Nephron progenitor cell (in vitro differentiated cells): ENCODE data around the gene TMX3.

Experiments
- DNase-seq: peaks from one replicate; pipeline ENCODE4 v3.0.0; 2021
- H3K27ac Mint-ChIP-seq: 2 replicates; pipeline ENCODE4 v1.8.0; 2021; ENCODE audit warnings: mild to moderate bottlenecking, moderate library complexity, mixed read lengths
- H3K27me3 Mint-ChIP-seq: 2 replicates; pipeline ENCODE4 v1.8.0; 2021; ENCODE audit warnings: mild to moderate bottlenecking, low read depth, mixed read lengths; ENCODE audit not compliant: poor library complexity
- H3K36me3 Mint-ChIP-seq: 2 replicates; pipeline ENCODE4 v1.8.0; 2021; ENCODE audit warnings: low read depth, mixed read lengths
- H3K4me1 Mint-ChIP-seq: 2 replicates; pipeline ENCODE4 v1.8.0; 2021; ENCODE audit warnings: mixed read lengths
- H3K4me3 Mint-ChIP-seq: 2 replicates; pipeline ENCODE4 v1.8.0; 2021; ENCODE audit warnings: mild to moderate bottlenecking, moderate library complexity, mixed read lengths
- H3K9me3 Mint-ChIP-seq: 2 replicates; pipeline ENCODE4 v1.8.0; 2021; ENCODE audit warnings: mild to moderate bottlenecking, moderate library complexity, mixed read lengths
- TF ChIP-seq, protein P1 (sequence below): fragments of 200-600 bp; sonication (generic); IDR thresholded peaks from 2 replicates; pipeline ENCODE4 v1.5.0; 2021; ENCODE audit warnings: antibody characterized with exemption

Gene TMX3

DNA sequence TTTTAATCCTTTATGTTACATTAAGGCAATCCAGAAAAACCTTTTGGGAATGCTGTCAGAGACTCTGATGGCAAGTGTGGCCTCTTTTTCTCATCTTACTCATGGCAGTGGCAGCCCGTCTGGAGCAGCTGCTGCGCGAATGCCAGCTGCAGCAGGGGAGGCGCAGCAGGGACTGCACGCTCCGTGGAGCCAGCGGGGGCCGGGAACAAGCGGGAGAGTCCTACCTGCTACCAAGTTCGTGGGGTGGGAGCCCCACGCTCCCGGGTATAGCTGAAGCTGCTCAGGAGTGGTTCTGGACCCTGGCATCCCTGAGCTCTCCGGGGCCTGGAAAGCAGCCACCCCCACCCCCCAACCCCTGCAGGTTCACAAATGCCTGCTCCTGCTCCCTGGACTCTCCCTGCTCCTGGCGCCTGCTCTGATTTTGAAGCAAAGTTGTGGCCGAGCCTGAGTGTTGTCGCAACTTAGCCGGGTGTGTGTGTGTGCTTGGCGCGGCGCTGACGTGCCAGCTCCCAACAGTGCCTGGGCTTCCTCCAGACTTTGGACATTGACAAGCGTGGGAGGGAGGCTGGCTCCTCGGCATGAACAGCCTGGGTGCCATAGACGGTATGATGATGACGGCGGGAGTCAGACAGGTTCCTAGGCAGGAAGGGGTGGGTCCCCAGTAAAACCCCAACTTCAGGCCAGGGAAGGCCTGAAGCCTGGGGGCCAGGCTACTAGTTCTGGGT is 21.7 kb downstream of the TMX3 start:
- Mint-ChIP-seq H3K27ac (peak overlapping the region; percentile 74), H3K9me3 (no peaks in the 10 kb centered on the region), H3K27me3 (no peaks in the 10 kb centered on the region), H3K4me3 (no peak overlapping the region), H3K4me1 (no peaks in the 10 kb centered on the region), H3K36me3 (peaks cover 43% of the 10 kb centered on the region)
- TF ChIP-seq, protein P1, sequence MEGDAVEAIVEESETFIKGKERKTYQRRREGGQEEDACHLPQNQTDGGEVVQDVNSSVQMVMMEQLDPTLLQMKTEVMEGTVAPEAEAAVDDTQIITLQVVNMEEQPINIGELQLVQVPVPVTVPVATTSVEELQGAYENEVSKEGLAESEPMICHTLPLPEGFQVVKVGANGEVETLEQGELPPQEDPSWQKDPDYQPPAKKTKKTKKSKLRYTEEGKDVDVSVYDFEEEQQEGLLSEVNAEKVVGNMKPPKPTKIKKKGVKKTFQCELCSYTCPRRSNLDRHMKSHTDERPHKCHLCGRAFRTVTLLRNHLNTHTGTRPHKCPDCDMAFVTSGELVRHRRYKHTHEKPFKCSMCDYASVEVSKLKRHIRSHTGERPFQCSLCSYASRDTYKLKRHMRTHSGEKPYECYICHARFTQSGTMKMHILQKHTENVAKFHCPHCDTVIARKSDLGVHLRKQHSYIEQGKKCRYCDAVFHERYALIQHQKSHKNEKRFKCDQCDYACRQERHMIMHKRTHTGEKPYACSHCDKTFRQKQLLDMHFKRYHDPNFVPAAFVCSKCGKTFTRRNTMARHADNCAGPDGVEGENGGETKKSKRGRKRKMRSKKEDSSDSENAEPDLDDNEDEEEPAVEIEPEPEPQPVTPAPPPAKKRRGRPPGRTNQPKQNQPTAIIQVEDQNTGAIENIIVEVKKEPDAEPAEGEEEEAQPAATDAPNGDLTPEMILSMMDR: no peak
- DNase-seq: no peak

DNA sequence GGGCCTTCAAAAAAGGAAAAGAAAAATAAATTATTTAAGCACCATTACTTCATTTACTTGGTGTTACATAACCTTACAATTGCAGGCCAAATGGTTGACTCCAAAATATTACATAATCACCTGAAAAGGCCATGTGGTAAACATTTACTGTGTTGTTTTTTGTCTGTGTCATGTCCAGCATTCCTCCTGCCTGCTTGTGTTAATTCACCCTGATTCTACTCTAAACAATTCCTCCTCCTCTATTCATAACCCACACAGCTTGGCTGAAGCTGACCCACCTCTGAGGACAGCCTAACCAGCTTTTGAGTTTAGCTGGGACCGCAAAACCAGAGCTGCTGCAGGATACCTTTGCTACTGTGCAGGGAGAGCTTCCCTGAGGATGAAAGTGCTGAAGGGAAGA is 35.4 kb downstream of the TMX3 start:
- no peak for DNase-seq
- Mint-ChIP-seq H3K27ac (no peak overlapping the region), H3K9me3 (no peaks in the 10 kb centered on the region), H3K27me3 (no peaks in the 10 kb centered on the region), H3K4me3 (no peak overlapping the region), H3K4me1 (no peaks in the 10 kb centered on the region), H3K36me3 (peaks cover 48% of the 10 kb centered on the region)
- TF ChIP-seq, protein P1: no peak

DNA sequence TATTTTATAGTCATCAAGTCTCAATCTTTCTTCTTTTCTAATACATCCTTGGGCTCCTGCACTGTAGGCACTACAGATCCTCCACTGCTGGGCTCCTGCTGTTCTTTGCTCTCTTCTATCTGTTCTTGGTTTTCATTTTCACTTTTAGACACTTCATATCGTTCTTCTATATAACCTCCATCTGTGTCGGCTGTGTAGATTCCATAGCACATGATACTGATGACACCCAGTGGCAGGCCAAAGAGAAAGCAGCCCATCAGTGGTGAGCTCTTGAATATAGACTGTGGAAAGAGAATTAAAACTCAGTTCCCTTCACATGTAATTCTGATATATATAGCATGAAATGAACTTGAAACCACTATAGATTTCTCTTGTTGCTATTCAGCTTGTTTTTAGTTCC is 38.0 kb downstream of the TMX3 start:
- H3K27me3 Mint-ChIP-seq: no peaks in the 10 kb centered on the region
- no peaks in the 10 kb centered on the region for H3K9me3 Mint-ChIP-seq
- H3K4me1 Mint-ChIP-seq: no peaks in the 10 kb centered on the region
- no peak overlapping the region for H3K4me3 Mint-ChIP-seq
- H3K36me3 Mint-ChIP-seq: peaks cover 41% of the 10 kb centered on the region
- no peak overlapping the region for H3K27ac Mint-ChIP-seq
- TF ChIP-seq, protein P1: no peak
- no peak for DNase-seq

DNA sequence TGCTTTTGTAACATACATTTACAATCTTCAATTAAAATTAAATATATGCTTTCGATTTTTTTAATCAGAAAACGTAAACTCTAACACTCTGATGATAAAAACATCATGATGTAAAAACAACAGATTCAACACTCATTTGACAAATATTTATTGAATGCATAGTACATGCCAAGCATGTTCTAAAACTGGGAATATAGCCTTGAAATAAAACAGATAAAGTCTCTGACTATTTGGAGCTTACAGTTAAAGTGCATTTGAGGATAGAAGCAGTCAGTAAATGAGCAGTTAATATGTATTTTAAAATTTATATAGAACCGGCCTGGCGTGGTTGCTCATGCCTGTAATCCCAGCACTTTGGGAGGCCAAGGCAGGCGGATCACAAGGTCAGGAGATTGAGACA is 47.8 kb downstream of the TMX3 start:
- TF ChIP-seq, protein P1: no peak
- DNase-seq: no peak
- Mint-ChIP-seq H3K9me3 (peaks cover 7% of the 10 kb centered on the region), H3K27me3 (peaks cover 2% of the 10 kb centered on the region), H3K4me3 (no peak overlapping the region), H3K36me3 (no peaks in the 10 kb centered on the region), H3K4me1 (no peaks in the 10 kb centered on the region), H3K27ac (no peak overlapping the region)

DNA sequence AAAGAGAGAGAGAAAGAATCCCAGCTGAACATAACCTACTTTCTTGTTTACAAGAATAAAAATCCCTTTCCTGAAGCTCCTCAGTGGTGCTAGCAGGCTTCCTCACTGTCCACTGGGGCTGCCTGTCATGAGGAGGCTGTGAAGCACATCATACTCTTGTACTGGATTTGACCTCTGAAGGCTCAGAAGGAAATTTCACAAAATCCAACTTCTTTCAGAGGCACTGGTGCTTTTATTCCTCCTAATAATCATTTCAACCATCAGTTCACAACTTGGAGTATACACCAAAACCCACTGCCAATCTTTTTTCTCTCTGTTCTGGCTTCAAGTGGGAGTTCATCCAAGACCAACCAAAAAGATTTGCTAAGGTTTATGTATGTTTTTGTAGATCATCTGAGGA is 48.5 kb downstream of the TMX3 start:
- no peaks in the 10 kb centered on the region for H3K36me3 Mint-ChIP-seq
- peaks cover 2% of the 10 kb centered on the region for H3K27me3 Mint-ChIP-seq
- no peak overlapping the region for H3K27ac Mint-ChIP-seq
- no peak overlapping the region for H3K4me3 Mint-ChIP-seq
- H3K9me3 Mint-ChIP-seq: peaks cover 7% of the 10 kb centered on the region
- DNase-seq: no peak
- TF ChIP-seq, protein P1: no peak
- H3K4me1 Mint-ChIP-seq: no peaks in the 10 kb centered on the region

DNA sequence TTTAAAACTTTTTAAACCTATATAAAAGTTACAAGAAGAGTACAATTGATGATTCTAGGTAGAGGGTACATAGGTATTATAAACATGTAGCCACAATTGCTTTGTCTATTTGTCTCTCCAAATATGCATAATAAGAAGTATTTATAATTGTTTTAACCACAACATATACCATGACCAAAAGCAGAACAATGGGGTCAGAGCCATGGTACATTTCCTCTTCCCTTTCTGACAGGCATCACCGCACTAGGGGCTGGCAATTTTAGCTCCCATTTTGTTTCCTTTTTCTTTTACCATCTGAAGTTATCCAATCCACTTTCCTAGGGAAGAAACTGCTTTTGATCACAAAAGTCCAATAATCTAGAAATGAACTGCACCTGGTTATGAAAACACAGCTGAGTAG is 49.3 kb downstream of the TMX3 start:
- Mint-ChIP-seq H3K9me3 (peaks cover 7% of the 10 kb centered on the region), H3K4me3 (no peak overlapping the region), H3K4me1 (no peaks in the 10 kb centered on the region), H3K27ac (no peak overlapping the region), H3K27me3 (peaks cover 2% of the 10 kb centered on the region), H3K36me3 (no peaks in the 10 kb centered on the region)
- no peak for DNase-seq
- TF ChIP-seq, protein P1: no peak
